Renal cortical epithelial cell (primary cell): ENCODE data around the gene DOCK11. TPM values are rescaled to one million over a fixed set of nuclear protein-coding genes. Genes with fewer than 3 reads are reported as not detected.
"Not testable (repeated sequence)": the region's sequence is repeated elsewhere in the genome, so short reads cannot be mapped to it uniquely, and the experiment has no call there.

Source experiments
- DNase-seq: peaks from one replicate; pipeline ENCODE4 v3.0.0-alpha.2; 2011; ENCODE audit warnings: low read depth
- total RNA-seq: library from RNA; depleted of rRNA; stranded (reverse); fragments of >200 nt; gene quantifications from 2 replicates; pipeline ENCODE4 v1.2.3, GENCODE V29; 2014

Gene DOCK11
- total RNA-seq, 1 donor from 2014 or later: 18.3 TPM

DNA sequence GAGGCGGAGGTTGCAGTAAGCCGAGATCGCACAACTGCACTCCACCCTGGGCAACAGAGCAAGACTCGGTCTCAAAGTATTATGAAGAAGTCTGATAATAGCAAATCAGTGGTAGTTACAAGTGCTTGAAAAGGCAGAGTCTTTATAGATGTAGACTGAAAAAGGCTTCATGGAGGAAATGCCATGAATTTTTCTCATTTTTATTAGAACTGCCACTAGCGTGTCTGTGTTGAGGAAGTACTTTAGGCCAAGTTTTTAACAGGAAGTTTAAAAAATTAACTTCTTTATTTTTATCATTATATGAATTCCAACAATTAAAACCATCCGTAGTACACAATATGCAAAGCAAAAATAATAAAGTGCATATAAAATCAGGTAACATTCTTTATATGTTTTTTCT lies 199.0 kb downstream of the DOCK11 start:
- DNase-seq: no peak

DNA sequence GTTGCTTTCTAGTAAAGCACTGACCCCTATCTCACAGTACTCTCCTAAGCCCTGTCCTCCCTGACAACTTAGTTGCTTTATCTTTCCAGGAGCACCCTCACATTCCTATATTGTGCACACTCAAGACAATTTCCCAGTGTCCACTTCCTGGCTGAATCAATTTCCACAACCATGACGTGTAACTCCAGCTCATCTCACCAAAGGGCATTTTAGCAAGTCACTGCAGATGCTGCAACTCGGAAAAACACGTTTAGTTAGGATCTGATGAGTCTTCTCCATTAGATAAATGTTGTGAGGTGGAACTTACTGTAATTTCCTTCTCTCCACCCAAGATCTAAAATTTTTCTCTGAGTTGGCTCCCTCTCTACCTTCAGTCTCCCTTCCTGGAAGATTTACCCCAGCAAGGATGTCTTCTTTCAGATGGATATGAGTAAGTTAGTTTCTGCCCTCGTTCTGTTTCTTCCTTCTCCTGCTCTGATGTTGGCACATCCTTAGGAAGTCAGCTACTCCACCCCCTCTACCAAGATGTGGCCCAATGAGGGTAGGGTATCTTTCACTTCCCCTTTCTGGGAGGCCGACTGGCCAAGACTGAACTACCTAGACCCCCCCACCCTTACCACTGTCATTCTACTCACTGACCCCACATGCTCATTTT lies 203.0 kb downstream of the DOCK11 start:
- no peak for DNase-seq

DNA sequence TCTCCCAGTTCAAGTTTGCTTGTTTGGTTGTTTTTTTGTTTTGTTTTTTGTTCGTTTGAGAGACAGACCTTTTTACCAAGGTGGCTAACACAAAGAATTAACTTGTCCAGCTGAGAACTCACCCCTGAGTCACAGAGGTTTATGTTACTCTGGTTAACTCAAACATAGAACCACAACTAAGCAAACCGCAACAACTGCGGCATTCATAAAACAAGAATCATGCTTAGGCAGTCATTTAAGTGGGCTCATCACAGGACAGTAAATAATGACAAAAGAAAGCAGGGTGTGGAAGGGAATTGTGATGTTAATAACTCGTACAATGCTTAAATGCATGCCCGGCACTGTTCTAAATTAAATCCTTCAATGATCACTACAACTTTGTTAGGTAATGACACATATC lies 207.1 kb downstream of the DOCK11 start:
- no peak for DNase-seq

DNA sequence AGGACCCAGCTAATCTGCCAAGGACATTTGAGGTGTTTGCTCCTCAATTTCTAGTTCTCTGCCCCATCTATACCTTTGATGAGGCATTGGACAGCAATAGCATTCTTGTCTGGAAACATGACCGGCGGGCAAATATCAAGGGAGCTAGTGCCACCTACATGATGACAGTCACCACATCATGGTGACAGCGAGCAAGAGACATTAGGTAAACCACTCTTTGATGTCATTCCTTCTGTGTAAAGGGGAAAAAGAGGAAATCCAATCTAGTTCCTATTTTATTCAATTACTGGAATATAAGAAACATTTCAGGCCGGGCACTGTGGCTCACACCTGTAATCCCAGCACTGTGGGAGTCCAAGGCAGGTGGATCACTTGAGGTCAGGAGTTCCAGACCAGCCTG lies 211.1 kb downstream of the DOCK11 start:
- no peak for DNase-seq

DNA sequence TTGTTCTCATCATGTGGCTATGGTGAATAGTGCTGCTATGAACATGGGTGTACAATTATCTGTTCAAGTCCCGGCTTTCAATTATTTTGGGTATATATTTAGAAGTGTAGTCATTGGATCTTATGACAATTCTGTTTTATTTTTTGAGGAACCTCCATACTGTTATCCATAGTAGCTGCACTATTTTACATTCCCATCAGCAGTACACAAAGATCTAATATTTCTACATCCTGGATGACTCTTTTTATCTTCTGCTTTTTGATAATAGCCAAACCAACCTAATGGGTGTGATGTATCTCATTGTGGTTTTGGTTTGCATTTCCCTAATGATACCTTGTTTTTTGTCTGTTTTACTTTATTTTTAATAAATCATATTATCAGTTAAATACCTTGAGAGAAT lies 218.9 kb downstream of the DOCK11 start:
- no peak for DNase-seq

DNA sequence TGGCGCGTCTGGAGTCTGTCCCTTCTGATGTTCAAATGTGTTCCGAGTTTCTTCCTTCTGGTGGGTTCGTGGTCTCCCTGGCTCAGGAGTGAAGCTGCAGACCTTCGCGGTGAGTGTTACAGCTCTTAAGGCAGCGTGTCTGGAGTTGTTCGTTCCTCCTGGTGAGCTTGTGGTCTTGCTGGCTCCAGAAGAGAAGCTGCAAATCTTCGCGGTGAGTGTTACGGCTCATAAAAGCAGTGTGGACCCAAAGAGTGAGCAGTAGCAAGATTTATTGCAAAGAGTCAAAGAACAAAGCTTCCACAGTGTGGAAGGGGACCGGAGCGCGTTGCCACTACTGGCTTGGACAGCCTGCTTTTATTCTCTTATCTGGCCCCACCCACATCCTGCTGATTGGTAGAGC lies 220.3 kb downstream of the DOCK11 start:
- not testable (repeated sequence) for DNase-seq

DNA sequence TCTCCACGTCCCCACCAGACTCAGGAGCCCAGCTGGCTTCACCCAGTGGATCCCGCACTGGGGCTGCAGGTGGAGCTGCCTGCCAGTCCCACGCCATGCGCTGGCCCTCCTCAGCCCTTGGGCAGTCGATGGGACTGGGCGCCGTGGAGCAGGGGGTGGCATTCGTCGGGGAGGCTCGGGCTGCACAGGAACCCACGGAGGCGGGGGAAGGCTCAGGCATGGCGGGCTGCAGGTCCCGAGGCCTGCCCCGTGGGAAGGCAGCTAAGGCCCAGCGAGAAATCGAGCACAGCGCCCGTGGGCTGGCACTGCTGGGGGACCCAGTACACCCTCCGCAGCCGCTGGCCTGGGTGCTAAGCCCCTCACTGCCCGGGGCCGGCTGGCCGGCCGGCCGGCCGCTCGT lies 221.2 kb downstream of the DOCK11 start:
- not testable (repeated sequence) for DNase-seq

DNA sequence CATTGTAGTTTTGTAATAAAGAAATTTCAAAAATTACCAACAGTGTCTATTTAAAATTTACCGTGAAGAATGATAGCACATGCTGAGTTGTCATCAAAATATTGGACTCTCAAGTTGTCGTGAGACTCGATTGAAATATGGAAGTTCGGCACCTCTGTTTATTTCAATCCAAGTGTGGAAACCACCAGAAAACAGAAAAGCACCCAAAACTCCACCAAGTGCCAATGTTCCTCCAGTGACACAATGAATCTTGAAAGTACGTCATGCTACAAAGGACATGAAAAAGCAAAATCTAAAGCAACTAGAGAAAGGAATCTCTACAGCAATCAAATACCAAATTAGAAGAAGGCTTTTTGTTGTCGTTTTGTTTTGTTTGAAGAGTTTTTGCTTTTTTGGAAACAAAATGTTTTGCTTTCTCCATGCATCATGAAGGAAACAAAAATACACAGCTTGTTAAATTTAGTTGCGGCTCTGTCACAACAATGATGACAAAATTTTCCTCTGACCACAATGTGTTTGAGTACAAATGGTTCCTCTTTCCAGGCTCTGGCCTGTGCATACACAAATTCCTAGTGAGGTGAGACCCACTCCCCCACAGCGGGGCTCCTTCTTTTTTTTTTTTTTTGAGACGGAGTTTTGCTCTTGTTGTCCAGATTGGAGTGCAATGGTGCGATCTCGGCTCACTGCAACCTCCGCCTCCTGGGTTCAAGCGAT lies 222.2 kb downstream of the DOCK11 start:
- no peak for DNase-seq

DNA sequence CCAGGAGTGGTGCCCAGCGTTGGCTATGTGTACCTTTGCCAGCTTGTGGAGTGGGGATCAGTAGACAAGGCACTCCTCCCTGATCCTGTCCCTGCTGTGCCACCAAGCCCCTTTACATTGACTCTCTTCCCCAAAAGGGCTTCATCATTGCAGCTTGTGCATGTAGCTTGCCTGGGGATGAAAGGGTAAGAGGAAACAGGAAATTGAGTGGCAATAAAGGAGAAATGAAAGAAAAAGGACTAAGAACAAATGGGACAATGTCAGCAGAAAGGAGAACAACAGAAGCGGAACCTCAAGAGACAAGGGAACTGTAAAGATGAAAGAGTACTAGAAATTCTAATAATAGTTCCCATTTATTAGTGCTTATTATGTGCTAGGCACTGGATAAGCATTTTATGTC lies 223.1 kb downstream of the DOCK11 start:
- no peak for DNase-seq

DNA sequence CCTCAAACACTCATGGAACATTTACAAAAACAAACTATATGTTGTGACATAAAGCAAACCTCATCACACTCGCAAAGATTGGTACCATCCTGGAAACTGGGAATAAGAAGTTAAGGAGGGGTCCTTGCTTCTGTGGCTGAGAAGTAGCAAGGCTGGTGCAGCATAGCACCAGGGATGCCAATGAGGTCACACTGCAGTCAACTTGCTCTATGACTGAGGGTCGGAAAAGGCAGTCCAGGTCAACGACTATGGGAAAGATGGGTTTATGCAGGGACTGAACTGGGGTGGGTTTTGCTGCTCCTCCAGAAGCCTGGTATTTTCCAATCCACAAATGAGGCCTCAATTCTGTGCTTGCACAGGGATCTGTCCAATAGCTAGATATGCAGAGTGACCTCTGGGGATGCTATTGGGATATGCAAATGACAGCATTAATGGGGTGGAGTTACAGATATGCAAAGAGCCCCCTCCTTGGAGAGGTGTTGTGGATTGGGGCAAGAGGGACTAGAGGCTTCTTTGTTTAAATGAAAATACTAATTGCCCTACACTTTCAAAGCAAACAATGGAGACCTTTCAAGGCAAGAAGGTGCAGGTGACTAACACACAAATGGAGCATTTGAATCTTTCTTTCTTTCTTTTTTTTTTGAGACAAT lies 224.6 kb downstream of the DOCK11 start:
- DNase-seq: no peak

DNA sequence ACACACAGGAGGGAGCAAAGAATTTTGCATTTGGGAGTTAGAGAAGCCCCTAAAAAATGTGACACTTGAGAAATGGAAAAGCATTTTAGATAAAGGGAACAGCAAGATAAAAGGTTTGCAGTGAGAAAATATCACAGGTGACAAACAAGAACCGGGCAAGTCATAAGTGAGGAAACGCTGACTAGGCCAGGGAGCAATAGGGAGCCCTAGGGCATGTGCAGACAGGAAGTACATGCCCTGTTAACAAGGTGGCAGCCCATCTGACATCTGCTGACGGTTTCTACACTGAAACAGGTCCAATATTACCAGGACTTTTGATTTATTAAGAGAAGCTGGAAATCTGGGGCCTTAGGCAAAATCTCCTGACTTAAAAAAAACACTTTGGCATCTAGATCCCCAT lies 227.8 kb downstream of the DOCK11 start:
- no peak for DNase-seq

DNA sequence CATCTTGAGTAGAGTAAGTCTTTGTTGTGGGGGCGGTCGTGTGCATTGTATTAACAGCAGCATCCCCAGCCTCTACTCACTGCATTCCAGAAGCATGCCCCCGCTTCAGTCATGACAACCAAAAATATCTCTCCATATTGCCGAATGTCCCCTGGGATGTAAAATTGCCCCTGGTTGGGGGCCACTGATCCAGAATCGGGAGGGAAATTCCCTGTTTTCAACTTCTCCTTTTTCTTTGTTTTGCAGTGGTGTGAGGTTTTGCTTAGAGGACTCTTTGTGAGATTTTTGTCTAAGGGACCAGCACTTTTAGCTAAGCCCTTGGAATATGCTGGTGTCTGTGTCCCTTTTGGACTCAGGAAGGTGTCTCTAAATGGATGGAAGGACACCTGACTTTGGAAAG lies 228.8 kb downstream of the DOCK11 start:
- DNase-seq: no peak

DNA sequence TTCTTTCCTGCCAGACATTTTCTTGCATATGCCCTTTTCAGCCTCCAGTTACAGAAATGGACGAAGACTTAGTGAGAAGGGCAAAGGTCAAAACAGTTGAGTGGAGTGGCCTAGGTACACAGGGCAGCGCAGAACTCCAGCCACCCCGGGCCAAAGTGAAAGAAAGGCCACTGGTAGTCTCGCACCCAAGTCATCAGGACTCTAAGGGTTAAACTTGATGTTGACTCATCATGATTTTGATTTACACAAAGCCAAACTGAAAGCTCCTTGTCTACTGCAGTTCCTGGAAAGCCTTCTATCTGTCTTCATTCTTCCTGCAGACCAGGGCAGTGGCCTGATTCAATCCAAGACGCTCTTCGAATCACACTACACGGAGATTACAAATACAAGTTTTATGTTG lies 229.2 kb downstream of the DOCK11 start:
- DNase-seq: no peak

DNA sequence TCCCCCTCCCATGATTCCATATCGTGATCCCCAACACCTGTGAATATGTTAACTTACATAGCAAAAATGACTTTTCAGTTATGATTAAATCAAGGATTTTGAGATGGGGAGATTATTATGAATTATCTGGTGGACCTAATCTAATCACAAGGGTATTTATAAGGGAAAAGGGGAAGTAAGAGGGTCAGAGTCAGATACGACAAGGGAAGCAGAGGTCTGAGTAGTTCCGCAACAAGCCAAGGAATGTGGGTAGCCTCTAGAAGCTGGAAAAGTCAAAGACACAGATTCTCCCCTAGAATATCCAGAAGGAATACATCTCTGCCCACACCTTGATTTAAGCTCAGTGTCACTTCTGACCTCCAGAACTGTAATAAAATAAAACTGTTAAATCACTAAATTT lies 230.8 kb downstream of the DOCK11 start:
- no peak for DNase-seq

DNA sequence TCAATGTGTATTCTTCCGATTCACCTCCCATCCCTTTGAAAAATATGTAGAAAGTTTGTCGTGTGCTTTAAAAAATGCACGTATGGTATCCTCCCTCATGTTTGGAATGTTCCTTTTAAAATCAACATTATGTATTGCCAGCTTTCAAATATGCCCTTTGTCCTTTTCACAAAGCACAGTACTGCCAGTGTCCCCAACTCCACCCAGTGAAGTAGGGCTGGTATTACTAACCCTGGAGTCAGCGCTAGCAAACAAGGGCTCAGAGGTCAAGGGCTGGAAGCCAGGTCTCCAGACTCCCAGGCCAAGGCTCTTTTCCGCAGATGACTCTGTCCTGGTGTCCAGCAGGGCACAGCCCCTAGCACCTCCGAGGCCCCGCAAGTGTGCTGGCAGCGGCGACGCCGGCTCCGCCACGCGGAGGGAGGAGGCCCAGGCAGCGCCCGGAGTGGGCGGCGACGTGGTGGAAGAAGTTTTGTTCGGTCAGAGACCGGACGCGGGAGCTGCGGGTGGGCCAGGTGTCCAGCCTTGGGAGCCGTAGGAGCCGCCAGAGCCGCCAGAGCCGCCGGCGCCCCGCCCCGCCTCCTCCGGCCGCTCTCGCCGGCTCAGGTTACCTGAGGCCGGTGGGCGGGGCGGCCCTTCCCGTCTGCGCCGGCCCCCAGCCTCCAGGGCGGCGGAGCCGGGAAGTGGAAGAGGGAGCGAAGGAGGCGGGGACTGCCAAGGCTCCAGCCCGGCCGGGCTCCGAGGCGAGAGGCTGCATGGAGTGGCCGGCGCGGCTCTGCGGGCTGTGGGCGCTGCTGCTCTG lies 231.5 kb downstream of the DOCK11 start, which contains the start of gene IL13RA1:
IL13RA1 (plus strand) TSS at position 720 of the 799 bp plus-strand sequence; CDS start at position 753, 33 bp downstream.
- peak; percentile 60 for DNase-seq

DNA sequence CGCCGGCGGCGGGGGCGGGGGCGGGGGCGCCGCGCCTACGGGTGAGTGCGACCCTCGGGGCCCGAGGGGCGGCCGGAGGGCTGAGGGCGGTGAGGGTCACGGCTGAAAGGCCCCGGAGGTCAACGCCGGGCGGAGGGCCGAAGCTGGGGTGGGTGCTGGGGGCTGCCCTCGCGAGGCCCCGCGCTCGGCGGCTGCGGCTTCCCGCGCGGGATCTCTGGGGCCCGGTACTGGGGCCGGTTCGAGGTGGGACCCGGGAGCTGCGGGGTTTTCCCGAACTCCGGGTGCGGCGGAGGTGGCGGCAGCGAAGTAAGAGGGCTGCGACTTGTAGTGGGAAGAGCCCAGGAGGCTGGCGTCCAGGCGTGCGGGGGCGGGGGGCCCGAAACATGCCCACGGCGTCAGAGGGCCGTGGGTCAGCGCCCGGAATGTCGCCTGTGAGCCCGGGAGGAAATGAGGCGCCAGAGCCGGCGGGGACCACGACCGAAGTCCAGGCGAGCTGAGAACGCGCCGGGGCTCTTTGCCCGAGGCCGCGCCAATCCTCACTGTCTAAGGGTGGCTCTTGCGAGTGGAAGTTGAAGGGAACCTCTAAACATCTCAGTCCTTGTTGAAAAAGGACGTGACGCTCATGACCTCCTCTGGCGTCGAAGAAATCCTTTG lies 232.2 kb downstream of the DOCK11 start:
- no peak for DNase-seq

DNA sequence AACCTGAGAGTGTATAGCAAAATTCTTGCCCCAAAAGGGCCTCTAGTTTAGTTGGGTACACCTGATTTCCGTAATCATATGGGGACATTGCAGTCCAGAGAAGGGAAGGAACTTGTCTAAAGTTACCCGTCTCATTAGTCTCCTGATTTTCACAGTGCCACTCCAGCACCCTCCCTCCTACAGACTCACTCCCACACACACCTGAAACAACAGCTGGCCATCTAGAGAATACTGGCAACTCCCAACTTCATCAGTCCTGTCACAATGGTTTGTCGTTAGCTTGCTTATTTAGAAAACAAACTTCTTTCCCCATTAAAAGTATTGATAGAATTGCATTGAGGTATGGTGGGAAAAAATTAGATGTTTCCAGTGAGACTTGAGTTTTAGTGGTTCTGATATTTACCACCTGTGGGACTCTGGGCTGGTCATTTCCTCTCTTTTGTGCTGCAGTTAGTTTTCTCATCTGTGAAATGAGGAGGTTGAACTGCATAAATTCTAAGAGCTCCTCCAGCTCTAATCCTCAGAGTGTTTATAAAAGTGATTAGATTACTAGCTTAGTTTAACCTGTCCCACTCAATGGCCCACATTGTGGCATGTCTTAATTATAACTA lies 233.5 kb downstream of the DOCK11 start:
- DNase-seq: no peak

DNA sequence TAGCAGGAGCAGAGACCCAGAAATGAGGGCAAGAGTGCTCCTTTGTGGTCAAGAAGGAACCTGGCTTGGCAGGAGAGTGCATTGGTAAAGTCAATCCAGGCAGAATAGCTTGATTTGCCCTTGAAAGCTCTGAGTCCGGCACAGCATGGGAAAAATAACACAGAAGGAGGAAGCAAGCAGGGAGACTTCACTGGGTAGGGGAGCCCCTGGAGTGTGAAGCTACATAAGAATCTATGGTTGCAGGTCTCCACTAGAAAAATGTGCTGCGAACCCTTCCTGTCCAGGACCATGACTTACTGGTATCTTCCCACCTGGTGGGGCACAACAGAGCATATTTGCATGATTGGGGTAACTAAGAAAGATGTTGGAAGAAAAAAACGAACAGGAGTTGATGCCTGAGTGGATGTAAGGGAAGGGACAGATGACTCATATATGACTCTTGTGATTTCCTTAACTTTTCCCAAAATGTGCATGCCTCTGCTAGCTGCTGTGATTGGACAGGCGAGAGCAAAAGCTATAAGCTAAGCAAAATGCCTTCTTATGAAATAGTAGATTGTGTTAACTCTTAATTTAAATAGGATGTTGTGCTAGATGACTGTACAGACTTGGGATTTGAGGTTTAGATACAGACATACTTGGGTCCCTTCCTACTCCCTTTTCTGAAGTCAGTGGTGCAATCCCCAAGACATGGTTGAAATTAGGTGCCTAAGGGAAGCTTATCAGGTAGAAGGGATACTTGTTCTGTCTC lies 235.1 kb downstream of the DOCK11 start:
- DNase-seq: peak; percentile 47

DNA sequence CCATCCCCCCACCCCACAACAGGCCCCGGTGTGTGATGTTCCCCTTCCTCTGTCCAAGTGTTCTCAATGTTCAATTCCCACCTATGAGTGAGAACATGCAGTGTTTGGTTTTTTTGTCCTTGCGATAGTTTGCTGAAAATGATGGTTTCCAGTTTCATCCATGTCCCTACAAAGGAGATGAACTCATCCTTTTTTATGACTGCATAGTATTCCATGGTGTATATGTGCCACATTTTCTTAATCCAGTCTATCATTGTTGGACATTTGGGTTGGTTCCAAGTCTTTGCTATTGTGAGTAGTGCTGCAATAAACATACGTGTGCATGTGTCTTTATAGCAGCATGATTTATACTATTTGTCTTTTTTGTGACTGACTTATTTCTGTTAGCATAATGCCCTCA lies 236.9 kb downstream of the DOCK11 start:
- not testable (repeated sequence) for DNase-seq

DNA sequence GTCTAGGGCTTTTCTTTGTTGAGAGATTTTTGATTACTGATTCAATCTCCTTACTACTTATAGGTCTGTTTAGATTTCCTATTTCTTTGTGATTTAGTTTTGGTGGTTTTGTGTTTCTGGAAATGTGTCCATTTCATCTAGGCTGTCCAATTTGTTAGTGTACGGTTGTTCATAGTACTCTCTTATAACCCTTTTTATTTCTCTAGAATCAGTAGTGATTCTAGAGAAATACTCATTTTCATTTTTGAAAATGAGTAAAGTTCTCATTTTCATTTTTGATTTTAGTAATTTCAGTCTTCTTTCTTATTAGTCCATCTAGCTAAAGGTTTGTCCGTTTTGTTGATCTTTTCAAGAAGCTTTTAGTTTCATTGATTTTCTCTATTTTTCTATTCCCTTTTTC lies 239.3 kb downstream of the DOCK11 start:
- no peak for DNase-seq
